HG02642 (cell line): ENCODE data around the gene MACROD2.
A peak's percentile ranks its signal among the peaks of the same experiment; 100 is the strongest.
"Not testable (repeated sequence)": the region's sequence is repeated elsewhere in the genome, so short reads cannot be mapped to it uniquely, and the experiment has no call there.

ENCODE experiments used
- ATAC-seq: cut with Tn5 transposase; IDR thresholded peaks from one replicate; pipeline ENCODE4 v1.9.1; 2021; ENCODE audit warnings: mild to moderate bottlenecking; ENCODE audit not compliant: unreplicated experiment, poor library complexity

Gene MACROD2

DNA sequence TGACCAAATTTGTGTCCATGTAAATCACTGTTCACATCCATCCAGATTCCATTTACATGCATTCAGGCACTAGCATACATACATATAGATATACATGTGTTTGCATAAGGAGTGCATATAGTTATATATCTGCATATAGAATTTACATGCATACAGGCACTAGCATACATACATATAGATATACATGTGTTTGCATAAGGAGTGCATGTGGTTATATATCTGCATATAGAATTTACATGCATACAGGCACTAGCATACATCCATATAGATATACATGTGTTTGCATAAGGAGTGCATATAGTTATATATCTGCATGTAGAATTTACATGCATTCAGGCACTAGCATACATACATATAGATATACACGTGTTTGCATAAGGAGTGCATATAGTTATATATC, 1145.6 kb downstream of the MACROD2 start:
- ATAC-seq, result not testable (repeated sequence)

DNA sequence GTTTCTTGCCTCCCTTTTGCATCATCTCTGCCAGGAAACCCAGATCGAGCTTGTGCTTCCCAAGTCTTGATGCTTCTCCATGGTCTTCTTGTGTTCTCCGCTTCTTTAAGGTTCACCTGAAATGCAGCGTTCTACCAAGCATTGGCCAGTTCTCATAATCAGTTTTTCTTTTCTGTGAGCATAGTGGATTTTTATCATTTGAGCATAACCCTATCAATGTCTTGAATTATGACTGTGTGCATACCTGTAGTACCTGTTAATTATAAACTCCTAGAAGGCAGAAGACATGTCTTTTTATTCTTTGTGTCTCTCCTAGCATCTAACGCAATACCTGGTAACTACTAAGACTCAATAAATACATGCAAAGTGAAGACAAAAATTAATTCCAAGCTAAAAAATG, 1146.5 kb downstream of the MACROD2 start:
- ATAC-seq, result no peak

DNA sequence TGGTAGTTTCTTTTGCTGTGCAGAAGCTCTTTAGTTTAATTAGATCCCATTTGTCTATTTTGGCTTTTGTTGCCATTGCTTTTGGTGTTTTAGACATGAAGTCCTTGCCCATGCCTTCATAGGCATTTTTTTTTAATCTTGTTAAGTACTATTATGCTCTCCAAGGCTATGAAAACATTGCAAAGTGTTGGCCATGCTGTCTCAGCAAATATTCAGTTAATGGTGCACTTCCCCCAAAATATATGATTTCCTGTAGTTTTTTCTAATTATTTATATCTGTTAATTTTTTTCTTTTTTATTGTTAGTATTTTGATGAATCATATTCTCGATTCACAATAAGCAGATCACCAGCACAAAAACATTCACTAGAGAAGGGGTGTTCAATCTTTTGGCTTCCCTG, 1148.2 kb downstream of the MACROD2 start:
- no peak for ATAC-seq

- no peak for ATAC-seq
These were observed 1149.6 kb downstream of the MACROD2 start for GRCh38 chr20:15144916-15145315.

GRCh38 chr20:15146948-15147347, 1151.6 kb downstream of the MACROD2 start:
- no peak for ATAC-seq

DNA sequence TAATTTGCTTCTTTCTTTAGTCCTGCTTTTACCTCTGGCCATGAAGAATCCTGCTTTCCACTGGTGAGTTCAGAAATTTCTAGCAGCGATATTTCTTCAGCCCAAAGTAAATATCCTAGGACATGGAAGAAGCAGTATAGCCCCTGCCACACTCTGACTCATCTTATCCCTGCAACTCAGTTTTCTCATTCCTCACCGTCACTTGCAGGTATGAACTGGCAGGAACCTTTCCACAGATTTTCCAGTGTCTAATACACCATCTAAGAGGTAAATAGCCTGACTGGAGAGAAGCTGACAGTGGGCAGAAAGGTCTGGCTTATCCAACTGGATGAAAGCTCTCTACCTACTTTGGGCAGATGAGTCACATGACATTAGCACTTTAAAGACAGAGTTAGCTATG, 1158.8 kb downstream of the MACROD2 start:
- no peak for ATAC-seq

- no peak for ATAC-seq
These were observed 1160.6 kb downstream of the MACROD2 start for GRCh38 chr20:15155848-15156401.

- ATAC-seq, result no peak
These were observed 1163.2 kb downstream of the MACROD2 start for GRCh38 chr20:15158533-15158932.

DNA sequence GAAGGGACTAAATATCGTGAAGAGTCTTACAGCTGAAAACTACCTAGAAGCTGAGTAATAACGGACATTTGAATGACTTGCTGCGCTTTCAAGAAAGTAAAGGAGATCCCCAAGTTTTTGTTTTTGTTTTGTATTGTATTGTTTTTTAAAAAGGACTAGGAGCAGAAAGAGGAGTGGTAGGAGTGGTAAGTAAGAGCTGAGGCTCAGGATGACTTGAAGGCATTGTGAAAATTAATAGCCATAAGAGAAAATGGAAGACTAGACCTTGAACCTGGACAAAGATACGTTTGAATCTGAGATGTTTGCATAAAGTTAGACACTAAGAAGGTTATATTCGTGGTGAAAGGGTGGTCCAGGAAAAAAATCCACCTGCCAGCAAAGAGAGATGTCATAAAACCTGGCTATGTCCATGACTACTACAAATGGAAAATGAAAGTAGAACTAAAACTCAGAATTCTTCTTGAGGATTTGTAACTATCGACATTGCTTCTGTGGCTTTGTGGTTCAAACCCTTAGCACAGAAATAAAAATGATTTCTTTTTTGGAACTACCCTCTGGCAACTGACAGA, 1166.8 kb downstream of the MACROD2 start:
- ATAC-seq, result peak; percentile 69

GRCh38 chr20:15163632-15164031, 1168.3 kb downstream of the MACROD2 start:
- ATAC-seq, result no peak

DNA sequence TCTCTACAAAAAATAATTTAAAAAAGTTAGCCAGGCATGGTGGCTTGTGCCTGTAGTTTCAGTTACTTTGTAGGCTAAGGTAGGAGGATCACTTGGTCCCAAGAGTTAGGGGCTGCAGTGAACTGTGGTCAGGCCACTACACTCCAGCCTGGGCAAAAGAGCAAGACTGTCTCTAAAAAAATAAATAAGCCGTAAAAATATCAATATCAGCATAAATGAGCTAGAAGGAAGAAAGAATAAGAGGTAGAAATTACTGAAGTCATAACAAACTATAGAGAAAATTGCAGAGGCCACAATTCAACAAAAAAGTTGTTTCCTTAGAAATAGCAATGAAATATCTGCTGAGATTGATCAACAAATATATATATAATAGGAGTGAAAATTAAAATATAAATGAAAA, 1169.4 kb downstream of the MACROD2 start:
- ATAC-seq, result no peak

GRCh38 chr20:15166744-15167143, 1171.4 kb downstream of the MACROD2 start:
- ATAC-seq, result no peak

- no peak for ATAC-seq
These were observed 1175.7 kb downstream of the MACROD2 start for GRCh38 chr20:15171016-15171415.

- ATAC-seq, result no peak
These were observed 1181.6 kb downstream of the MACROD2 start for GRCh38 chr20:15176929-15177328.

DNA sequence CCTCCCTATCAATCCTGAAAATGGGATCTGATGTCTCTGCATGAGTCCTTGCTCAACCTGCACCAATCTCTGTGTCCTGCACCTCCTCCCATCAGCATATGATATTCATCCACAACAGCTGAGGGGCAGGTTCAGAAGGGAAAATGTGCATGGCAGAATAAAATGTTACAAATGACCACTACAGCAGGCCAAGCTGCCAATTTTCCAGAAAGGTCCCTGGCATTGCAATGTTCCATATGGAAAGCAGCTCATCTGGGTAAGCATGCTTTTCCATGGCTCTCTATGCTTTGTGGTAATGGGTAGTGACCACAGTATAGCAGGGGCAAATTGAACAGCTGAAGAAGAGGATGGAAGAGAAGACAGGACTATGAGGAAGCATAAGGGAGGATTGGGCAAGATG, 1183.3 kb downstream of the MACROD2 start:
- no peak for ATAC-seq

DNA sequence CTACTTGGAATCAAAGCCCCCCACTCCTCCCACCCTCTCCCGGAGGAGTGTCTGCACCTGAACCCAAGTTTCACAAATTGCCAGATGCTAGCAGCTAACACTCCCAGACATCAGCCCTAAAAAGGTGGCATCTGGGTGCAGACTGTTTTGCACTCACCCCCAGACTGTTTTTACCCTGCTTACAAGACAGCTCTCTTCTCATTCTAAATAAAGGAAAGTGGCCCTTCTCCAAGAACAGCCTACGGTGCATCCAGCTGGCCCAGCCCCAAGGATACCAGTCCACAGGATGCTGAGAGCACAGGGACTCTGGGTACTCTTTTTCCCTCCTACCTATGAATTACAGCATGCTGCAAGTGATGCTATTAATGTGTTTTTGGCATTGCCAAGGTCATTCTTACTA, 1184.1 kb downstream of the MACROD2 start:
- ATAC-seq, result no peak

DNA sequence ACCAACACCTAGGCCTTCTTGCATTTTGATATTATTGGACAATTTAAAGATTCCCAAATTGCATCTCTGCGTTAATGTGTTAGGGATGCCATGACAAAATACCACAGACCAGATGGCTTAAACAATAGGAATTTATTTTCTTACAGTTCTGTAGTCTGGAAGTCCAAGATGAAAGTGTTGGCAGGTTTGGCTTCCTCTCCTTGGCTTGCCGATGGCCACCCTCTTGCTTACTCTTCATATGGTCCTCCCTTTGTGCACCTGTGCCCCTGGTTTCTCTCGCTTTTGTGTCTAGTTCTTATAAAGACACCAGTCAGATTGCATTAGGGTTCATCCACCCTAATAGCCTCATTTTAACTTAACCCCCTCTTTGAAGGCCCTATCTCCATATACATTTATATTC, 1184.5 kb downstream of the MACROD2 start:
- ATAC-seq, result no peak

DNA sequence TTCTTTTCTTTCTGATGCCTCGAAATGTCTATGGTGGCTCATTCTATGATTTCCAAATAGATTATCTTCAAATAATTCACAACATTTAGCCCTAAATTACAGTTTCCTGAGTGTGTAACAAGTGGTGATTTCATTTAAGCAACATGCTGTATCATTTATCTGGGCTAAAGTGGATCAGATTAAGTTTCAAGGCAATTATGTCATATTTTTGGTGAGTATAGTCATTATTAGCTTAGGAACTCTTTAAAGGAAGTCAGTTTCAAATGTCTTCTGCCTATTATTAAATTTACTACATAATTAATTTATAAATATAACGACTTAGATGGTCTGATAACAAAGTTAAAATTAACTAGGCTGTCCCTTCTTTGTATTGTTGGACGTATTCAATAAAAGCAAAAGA, 1190.0 kb downstream of the MACROD2 start:
- ATAC-seq, result no peak

DNA sequence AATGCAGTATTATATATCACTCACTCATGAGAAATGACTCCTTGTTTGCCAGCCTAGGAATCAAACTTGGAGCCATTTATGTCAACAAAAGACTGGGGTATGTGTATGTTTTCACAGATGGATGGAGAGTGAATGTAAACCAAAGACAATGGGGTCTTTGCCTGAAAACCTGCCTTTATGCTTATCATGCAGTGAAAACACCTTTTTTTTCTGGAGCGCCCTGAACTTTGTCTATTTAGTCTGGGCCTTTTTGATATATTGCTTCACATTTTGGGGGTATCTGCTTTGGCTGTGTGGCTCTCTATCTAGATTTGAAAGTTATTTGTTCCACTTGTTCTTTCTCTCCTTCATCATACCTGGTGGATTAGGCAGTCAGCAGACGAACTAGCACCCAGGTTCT, 1190.6 kb downstream of the MACROD2 start:
- no peak for ATAC-seq

- ATAC-seq, result no peak
These were observed 1192.3 kb downstream of the MACROD2 start for GRCh38 chr20:15187612-15188011.

DNA sequence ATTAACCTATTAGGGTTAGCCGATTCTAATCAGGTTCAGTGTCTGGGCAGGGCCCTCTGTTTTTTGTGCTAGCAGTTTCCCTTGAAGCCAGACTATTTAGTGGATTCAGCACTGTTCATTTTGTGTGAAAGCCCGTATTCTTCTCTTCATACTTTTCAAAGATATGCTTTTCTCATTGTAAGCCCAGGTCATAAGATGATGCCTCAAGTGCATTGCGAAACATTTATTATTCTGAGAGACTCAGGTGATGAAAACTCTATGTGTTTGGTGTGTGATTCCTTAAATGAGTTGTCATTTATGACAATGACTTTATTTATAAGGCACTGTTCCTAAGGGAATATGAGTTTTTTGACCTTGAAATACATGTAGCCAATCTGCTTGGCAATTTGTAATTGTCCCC, 1193.1 kb downstream of the MACROD2 start:
- ATAC-seq, result no peak

- no peak for ATAC-seq
These were observed 1195.9 kb downstream of the MACROD2 start for GRCh38 chr20:15191082-15191723.
